ENCODE results near the gene DOCK2. TPM values are rescaled to one million over a fixed set of nuclear protein-coding genes. Genes with fewer than 3 reads are reported as not detected.

Gene DOCK2
- total and polyA plus RNA-seq, 2 of the 8 experiments (the other 6 are each of a cell fraction or from before 2014, with no cell fraction given): 3.9 to 5.7 TPM

DNA sequence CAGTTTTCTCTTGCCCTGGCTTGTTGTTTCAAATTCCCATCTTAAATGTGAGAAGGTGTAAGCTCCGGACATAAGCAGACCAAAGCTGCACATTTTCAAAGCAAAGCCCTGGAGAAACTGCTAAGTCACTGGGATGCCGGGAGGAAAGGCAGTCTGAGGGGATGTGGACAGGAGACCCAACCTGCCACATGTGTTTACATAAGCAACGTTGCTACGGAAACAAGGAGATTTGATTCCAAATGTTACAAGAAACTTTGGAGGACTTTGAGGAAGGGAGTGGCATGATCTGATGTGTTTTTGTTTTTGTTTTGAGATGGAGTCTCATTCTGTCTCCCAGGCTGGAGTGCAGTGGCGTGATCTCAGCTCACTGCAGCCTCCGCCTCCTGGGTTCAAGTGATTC is 368.9 kb downstream of the DOCK2 start:
- POLR2A ChIA-PET (ENCODE audit: partially characterized antibody): no interaction called here
- TF ChIP-seq GABPA (IDR thresholded peaks at IDR 0.05; ENCODE audit: borderline replicate concordance, insufficient read depth, low read length) (no peak), EGR1 (IDR thresholded peaks at IDR 0.05; ENCODE audit: borderline replicate concordance, low read depth, low read length) (no peak), TAF1 (IDR thresholded peaks at IDR 0.05; ENCODE audit: low read depth, low read length) (no peak), JUN (IDR thresholded peaks at IDR 0.05; ENCODE audit: low read depth, low read length) (no peak), FOSL1 (IDR thresholded peaks at IDR 0.05; ENCODE audit: insufficient read depth, low read depth, low read length) (no peak), CBX5 (IDR thresholded peaks at IDR 0.05; ENCODE audit: low read depth, low read length) (no peak), SIRT6 (IDR thresholded peaks at IDR 0.05; ENCODE audit: low read length) (no peak), RBBP5 (IDR thresholded peaks at IDR 0.05; ENCODE audit: borderline replicate concordance, low read depth, low read length) (no peak), TCF12 (IDR thresholded peaks at IDR 0.05; ENCODE audit: low read depth, low read length) (no peak), CEBPB (IDR thresholded peaks at IDR 0.05; ENCODE audit: low read depth, low read length) (no peak), KDM5A (IDR thresholded peaks at IDR 0.05; ENCODE audit: low read length) (no peak), ZNF274 (IDR thresholded peaks at IDR 0.05; ENCODE audit: borderline replicate concordance, extremely low read depth, low read length) (no peak), RAD21 (IDR thresholded peaks at IDR 0.05 in 1 of 2, conservative IDR thresholded peaks at IDR 0.05 in 1 of 2; ENCODE audit: low read depth in 2 of 2, low read length in 2 of 2) (no peak), SP4 (IDR thresholded peaks at IDR 0.05; ENCODE audit: low read length) (no peak)
- TF ChIP-seq, protein P1, sequence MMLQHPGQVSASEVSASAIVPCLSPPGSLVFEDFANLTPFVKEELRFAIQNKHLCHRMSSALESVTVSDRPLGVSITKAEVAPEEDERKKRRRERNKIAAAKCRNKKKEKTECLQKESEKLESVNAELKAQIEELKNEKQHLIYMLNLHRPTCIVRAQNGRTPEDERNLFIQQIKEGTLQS (IDR thresholded peaks at IDR 0.05; ENCODE audit: insufficient read depth, low read depth, low read length): no peak

More for the DNA sequence above, 368.9 kb downstream of the DOCK2 start:
- CTCF ChIA-PET (ENCODE audit: partially characterized antibody): interaction anchor here (0.6 to 1.2 kb wide), 2 partner anchors 26 to 528 kb away, joined by 3 to 6 read pairs; partner anchors contain the start of gene INSYN2B
- H3K23ac ChIP-seq (ENCODE audit: insufficient read length): no peak overlapping the region
- H3K9me3 ChIP-seq (ENCODE audit: insufficient read depth in 2 of 2, low read depth in 1 of 2, low read length in 1 of 2): no peaks in the 10 kb centered on the region
- no peak for DNase-seq (ENCODE audit: low read depth in 1 of 2, low spot score in 2 of 2)
- no peaks in the 10 kb centered on the region for H3K79me1 ChIP-seq (ENCODE audit: low read depth, low read length)
- H3K36me3 ChIP-seq (ENCODE audit: control insufficient read depth in 2 of 4, insufficient read depth in 4 of 4, low read length in 3 of 4): no peaks in the 10 kb centered on the region
- no peak overlapping the region for H3K18ac ChIP-seq (ENCODE audit: extremely low read depth, low read length)
- no peak overlapping the region for H4K8ac ChIP-seq (ENCODE audit: extremely low read depth, insufficient read depth, low read length)
- no peak overlapping the region for H3K56ac ChIP-seq (replicated peaks; ENCODE audit: insufficient read length, low read depth, low read length)
- H2BK5ac ChIP-seq (ENCODE audit: low read depth, low read length): no peak overlapping the region
- H4K20me1 ChIP-seq (replicated peaks in 1 of 2; ENCODE audit: control insufficient read depth in 1 of 2, insufficient read depth in 2 of 2, low read length in 2 of 2): no peaks in the 10 kb centered on the region
- H4K5ac ChIP-seq (ENCODE audit: insufficient read length, low read depth, low read length): no peak overlapping the region
- no peaks in the 10 kb centered on the region for H3K4me1 ChIP-seq (replicated peaks in 1 of 4; ENCODE audit: control insufficient read depth in 3 of 4, insufficient read depth in 4 of 4, low read length in 3 of 4)
- H3K14ac ChIP-seq (ENCODE audit: insufficient read length): no peak overlapping the region
- H4K91ac ChIP-seq (replicated peaks; ENCODE audit: insufficient read length, low read length): no peak overlapping the region
- H3K27me3 ChIP-seq (replicated peaks in 1 of 4; ENCODE audit: control insufficient read depth in 3 of 4, extremely low read depth in 1 of 4, insufficient read depth in 3 of 4, low read length in 3 of 4): no peaks in the 10 kb centered on the region
- no peak overlapping the region for H2BK12ac ChIP-seq (ENCODE audit: low read depth, low read length)
- FAIRE-seq: no peak
- H2BK15ac ChIP-seq (ENCODE audit: low read length): no peak overlapping the region
- H3K4me3 ChIP-seq (ENCODE audit: extremely low read depth in 1 of 4, insufficient read depth in 2 of 4, low read depth in 3 of 4, low read length in 4 of 4): no peak overlapping the region
- no peak overlapping the region for H3K9ac ChIP-seq (replicated peaks in 1 of 4; ENCODE audit: extremely low read depth in 1 of 4, low read depth in 3 of 4, low read length in 3 of 4)
- H2BK120ac ChIP-seq (replicated peaks; ENCODE audit: low read depth, low read length): no peak overlapping the region
- H3K23me2 ChIP-seq (ENCODE audit: low read depth, low read length): no peaks in the 10 kb centered on the region
- no peak overlapping the region for H3K27ac ChIP-seq (ENCODE audit: low read depth, low read length)
- no peaks in the 10 kb centered on the region for H3K79me2 ChIP-seq (ENCODE audit: control insufficient read depth in 1 of 2, insufficient read depth in 2 of 2, low read length in 2 of 2)
- no peak overlapping the region for H3K4me2 ChIP-seq (ENCODE audit: insufficient read depth in 1 of 2, low read depth in 2 of 2, low read length in 2 of 2)
- H2AFZ ChIP-seq (ENCODE audit: low read length): no peak overlapping the region
- H2AK5ac ChIP-seq (ENCODE audit: low read depth, low read length): no peak overlapping the region
- no peak overlapping the region for H2BK20ac ChIP-seq (ENCODE audit: low read length)
- WGBS, 2 experiments (ENCODE audit: extremely low coverage in 1 of 2, insufficient coverage in 1 of 2, insufficient read length in 1 of 2, insufficient replicate concordance in 2 of 2, low coverage in 1 of 2, low lambda C conversion rate in 2 of 2, missing lambda C conversion rate in 1 of 2): 92% methylated on average over 6 of the region's 6 CpGs; no CpG with 5 or more reads in 1 of the 2 experiments
- no peak overlapping the region for H3K4ac ChIP-seq (replicated peaks; ENCODE audit: insufficient read length, low read depth, low read length)
